HepG2 (cell line): ENCODE measurements around the gene PEX10. TPM values are rescaled to one million over a fixed set of nuclear protein-coding genes. Genes with fewer than 3 reads are reported as not detected.

ENCODE experiments used
- ATAC-seq: fragments of 200-7000 bp; cut with Tn5 transposase; 3 replicates; pipeline ENCODE4 v1.9.1; 2020; ENCODE audit warnings: mild to moderate bottlenecking, moderate library complexity
- BruUV-seq: library from RNA; stranded (reverse); fragments of 400-500 nt; replicated peaks from 2 replicates; lab custom pipeline; 2021; lab: Mats Ljungman, UMichigan
- CTCF ChIA-PET: fragments of 300-600 bp; formaldehyde crosslinking; extraction: SDS; loops from one replicate; lab custom pipeline; 2021; ENCODE audit warnings: low total read pairs, inconsistent platforms, low intra/inter-chr PET ratio; lab: Yijun Ruan, JAX
- POLR2A ChIA-PET: fragments of 350-600 bp; sonication (Branson Sonifier 250); formaldehyde crosslinking; loops from one replicate; lab custom pipeline; 2020; ENCODE audit warnings: antibody characterized with exemption, inconsistent platforms; lab: Yijun Ruan, JAX
- DNase-seq: peaks from one replicate; pipeline ENCODE4 v3.0.0-alpha.2; 2015; ENCODE audit warnings: low spot score
- FAIRE-seq: peaks from 3 replicates; lab custom pipeline; 2011; peaks lifted over from hg19 to GRCh38; lab: Jason Lieb, UNC
- H2AFZ ChIP-seq: one replicate; pipeline ENCODE4 v1.6.1; 2011; ENCODE audit warnings: low read length, inconsistent platforms
- H3K27ac ChIP-seq: fragments of 300-600 bp; 3 replicates; pipeline ENCODE4 v1.8.0; 2011; ENCODE audit warnings: mixed run types, mild to moderate bottlenecking, mixed read lengths, low read length, inconsistent platforms; ENCODE audit not compliant: insufficient read depth; ENCODE audit errors: extremely low read length
- H3K27me3 ChIP-seq, 2 experiments: fragments of 200-600 bp in 1 of 2; 2 replicates in 1 of 2; 3 replicates in 1 of 2; pipeline versions ENCODE4 v1.6.0 to v1.8.0; 2011; ENCODE audit warnings: low read length in 2 of 2, mild to moderate bottlenecking in 2 of 2, moderate library complexity in 2 of 2, inconsistent platforms in 1 of 2; ENCODE audit not compliant: insufficient read depth in 2 of 2, control insufficient read depth in 1 of 2
- H3K36me3 ChIP-seq, 2 experiments: fragments of 200-600 bp in 1 of 2; replicated peaks in 1 of 2; 2 replicates in 1 of 2; 3 replicates in 1 of 2; pipeline versions ENCODE4 v1.5.1 to v1.8.0; 2011; ENCODE audit warnings: low read length in 2 of 2, inconsistent platforms in 1 of 2; ENCODE audit not compliant: insufficient read depth in 2 of 2, control insufficient read depth in 1 of 2
- H3K4me1 ChIP-seq: 2 replicates; pipeline ENCODE4 v1.5.1; 2012; ENCODE audit warnings: low read length, inconsistent platforms; ENCODE audit not compliant: insufficient read depth
- H3K4me2 ChIP-seq: 2 replicates; pipeline ENCODE4 v1.6.0; 2011; ENCODE audit warnings: low read depth, low read length, inconsistent platforms
- H3K4me3 ChIP-seq, 3 experiments: fragments of 200-600 bp in 1 of 3; sonication (generic), shearing (Covaris generic) in 1 of 3; replicated peaks in 1 of 3; 2 replicates each; pipeline ENCODE4 v1.5.1; 2011 to 2016; ENCODE audit warnings: low read length in 3 of 3, inconsistent platforms in 2 of 3, low read depth in 2 of 3, mild to moderate bottlenecking in 2 of 3, control low read depth in 1 of 3, mixed read lengths in 1 of 3; ENCODE audit not compliant: insufficient read depth in 1 of 3
- H3K79me2 ChIP-seq: one replicate; pipeline ENCODE4 v1.6.1; 2011; ENCODE audit warnings: low read length, inconsistent platforms; ENCODE audit not compliant: insufficient read depth
- H3K9ac ChIP-seq: 2 replicates; pipeline ENCODE4 v1.6.0; 2011; ENCODE audit warnings: mild to moderate bottlenecking, low read depth, low read length, inconsistent platforms; ENCODE audit not compliant: insufficient read depth
- H3K9me3 ChIP-seq: 2 replicates; pipeline ENCODE4 v1.5.1; 2012; ENCODE audit warnings: mild to moderate bottlenecking, low read length
- H4K20me1 ChIP-seq: 2 replicates; pipeline ENCODE4 v1.6.0; 2011; ENCODE audit warnings: inconsistent platforms, mild to moderate bottlenecking, low read length, moderate library complexity; ENCODE audit not compliant: insufficient read depth
- ELF1 ChIP-seq: sonication (generic); formaldehyde crosslinking; IDR thresholded peaks from 2 replicates; pipeline ENCODE4 v1.4.0; 2020; ENCODE audit warnings: missing genetic modification reagents
- HHEX ChIP-seq: IDR thresholded peaks from 2 replicates; pipeline ENCODE4 v1.6.1; 2016; ENCODE audit warnings: control low read depth
- JUN ChIP-seq: sonication (generic); formaldehyde crosslinking; IDR thresholded peaks from 2 replicates; pipeline ENCODE4 v1.4.0; 2020; ENCODE audit warnings: mild to moderate bottlenecking, missing genetic modification reagents
- KLF12 ChIP-seq: sonication (generic); formaldehyde crosslinking; IDR thresholded peaks from 2 replicates; pipeline ENCODE4 v1.4.0; 2020; ENCODE audit warnings: missing genetic modification reagents, borderline replicate concordance
- MAFK ChIP-seq, 2 experiments: IDR thresholded peaks in 1 of 2; conservative IDR thresholded peaks in 1 of 2; 2 replicates each; pipeline ENCODE4 v1.6.1; 2011; ENCODE audit warnings: improper control_type of control experiment in 2 of 2, low read length in 2 of 2
- NFIC ChIP-seq: IDR thresholded peaks from 2 replicates; pipeline ENCODE4 v1.6.1; 2012; ENCODE audit warnings: mild to moderate bottlenecking, low read length, inconsistent platforms
- PCBP1 ChIP-seq: fragments of 200-400 bp; formaldehyde crosslinking; IDR thresholded peaks from 2 replicates; pipeline ENCODE4 v1.6.1; 2017; ENCODE audit warnings: mild to moderate bottlenecking, low read depth, low read length, borderline replicate concordance
- RNF2 ChIP-seq: fragments of 450-650 bp; conservative IDR thresholded peaks from 2 replicates; pipeline ENCODE4 v1.6.1; 2016; ENCODE audit warnings: low read depth
- SMC3 ChIP-seq: IDR thresholded peaks from 2 replicates; pipeline ENCODE4 v1.6.1; 2011; ENCODE audit warnings: low read length, improper control_type of control experiment
- SUZ12 ChIP-seq: fragments of 150-350 bp; IDR thresholded peaks from 2 replicates; pipeline ENCODE4 v1.6.1; 2014; ENCODE audit warnings: low read depth, low read length
- ZFAT ChIP-seq: sonication (generic); formaldehyde crosslinking; conservative IDR thresholded peaks from 2 replicates; pipeline ENCODE4 v1.8.1; 2023; ENCODE audit warnings: missing genetic modification reagents, inconsistent platforms
- ZFY ChIP-seq: sonication (generic); formaldehyde crosslinking; IDR thresholded peaks from 2 replicates; pipeline ENCODE4 v1.4.0; 2020; ENCODE audit warnings: missing genetic modification reagents
- ZNF549 ChIP-seq: sonication (generic); formaldehyde crosslinking; IDR thresholded peaks from 2 replicates; pipeline ENCODE4 v1.5.0; 2020; ENCODE audit warnings: missing genetic modification reagents
- ZNF562 ChIP-seq: sonication (generic); formaldehyde crosslinking; IDR thresholded peaks from 2 replicates; pipeline ENCODE4 v1.8.0; 2022; ENCODE audit warnings: missing genetic modification reagents, borderline replicate concordance
- ZNF598 ChIP-seq: sonication (generic); formaldehyde crosslinking; IDR thresholded peaks from 2 replicates; pipeline ENCODE4 v1.5.1; 2020; ENCODE audit warnings: mild to moderate bottlenecking, missing genetic modification reagents, borderline replicate concordance
- ZNF619 ChIP-seq: sonication (generic); formaldehyde crosslinking; IDR thresholded peaks from 2 replicates; pipeline ENCODE4 v1.4.0; 2020; ENCODE audit warnings: mild to moderate bottlenecking, missing genetic modification reagents
- ZNF670 ChIP-seq: sonication (generic); formaldehyde crosslinking; IDR thresholded peaks from 2 replicates; pipeline ENCODE4 v1.8.0; 2022; ENCODE audit warnings: mild to moderate bottlenecking, missing genetic modification reagents, borderline replicate concordance
- WGBS: methylation state at CpG from one replicate; pipeline ENCODE4 v1.1.6; 2017; ENCODE audit warnings: low lambda C conversion rate; 5-methylcytosine and 5-hydroxymethylcytosine counted together
- in situ Hi-C: cut with HindIII; loops from 2 replicates; pipeline ENCODE4 v1.10.0; 2017; ENCODE audit warnings: low pct_unique_long_range_greater_than_20kb; ENCODE audit not compliant: extremely low pct_ligation_motif_present
- intact Hi-C: fragments of 100-400 bp; cut with micrococcal nuclease; formaldehyde crosslinking; loops from one replicate; pipeline ENCODE4 v1.10.0; 2022; ENCODE audit not compliant: unreplicated experiment
- polyA plus RNA-seq, 8 experiments: library from polyadenylated mRNA; depleted of rRNA in 3 of 8; stranded (reverse) in 7 of 8; unstranded in 1 of 8; fragments of >200 nt; fragmentation: Illumina TruSeq in 4 of 8; extraction: Trizol in 4 of 8; gene quantifications; 2 replicates each; pipeline versions ENCODE4 v1.2.1 to v1.2.3, GENCODE V29; 2011 to 2016; ENCODE audit warnings: low read depth in 4 of 8, missing spikeins in 1 of 8, mixed read lengths in 1 of 8; ENCODE audit not compliant: insufficient read depth in 1 of 8
- total RNA-seq, 5 experiments: library from RNA; depleted of rRNA; stranded (reverse); fragments of >200 nt; fragmentation: Illumina TruSeq; extraction: Trizol; gene quantifications; 2 replicates each; pipeline ENCODE4 v1.2.3, GENCODE V29; 2016; ENCODE audit warnings: low read depth in 1 of 5
- TF ChIP-seq, protein P1 (sequence below): sonication (generic); formaldehyde crosslinking; IDR thresholded peaks from 2 replicates; pipeline ENCODE4 v1.5.1; 2020; ENCODE audit warnings: mild to moderate bottlenecking, missing genetic modification reagents, moderate library complexity
- TF ChIP-seq, protein P2 (sequence below): sonication (generic); formaldehyde crosslinking; IDR thresholded peaks from 2 replicates; pipeline ENCODE4 v1.8.0; 2022; ENCODE audit warnings: missing genetic modification reagents, low read depth, mild to moderate bottlenecking, borderline replicate concordance

The PEX10 gene
- total and polyA plus RNA-seq, 2 of the 13 experiments (the other 11 are each of a cell fraction or from before 2014, with no cell fraction given) = 16.1 to 39.6 TPM

DNA sequence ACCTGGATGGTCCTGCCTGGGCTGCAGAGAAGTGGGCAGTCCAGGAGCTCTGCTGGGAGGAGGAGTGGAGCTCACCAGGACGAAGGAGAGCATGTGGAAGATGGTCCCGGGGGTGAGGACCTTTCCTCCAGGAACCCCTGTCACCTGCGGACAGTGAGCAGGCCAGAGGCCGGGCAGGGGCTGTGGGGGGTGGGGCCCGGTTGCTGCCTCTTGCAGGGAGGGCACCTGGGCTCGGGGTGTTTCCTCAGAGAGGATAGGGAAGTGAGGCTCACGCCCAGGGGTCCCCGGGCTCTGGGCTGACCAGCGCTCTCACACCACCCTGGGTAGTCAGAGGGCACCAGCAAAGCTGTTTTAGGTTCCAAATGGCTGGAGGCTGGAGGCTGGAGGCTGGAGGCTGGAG lies 22.7 kb upstream of the PEX10 start:
- intact Hi-C loops = no loop called here
- H3K79me2 ChIP-seq = no peaks in the 10 kb centered on the region
- FAIRE-seq = no peak

DNA sequence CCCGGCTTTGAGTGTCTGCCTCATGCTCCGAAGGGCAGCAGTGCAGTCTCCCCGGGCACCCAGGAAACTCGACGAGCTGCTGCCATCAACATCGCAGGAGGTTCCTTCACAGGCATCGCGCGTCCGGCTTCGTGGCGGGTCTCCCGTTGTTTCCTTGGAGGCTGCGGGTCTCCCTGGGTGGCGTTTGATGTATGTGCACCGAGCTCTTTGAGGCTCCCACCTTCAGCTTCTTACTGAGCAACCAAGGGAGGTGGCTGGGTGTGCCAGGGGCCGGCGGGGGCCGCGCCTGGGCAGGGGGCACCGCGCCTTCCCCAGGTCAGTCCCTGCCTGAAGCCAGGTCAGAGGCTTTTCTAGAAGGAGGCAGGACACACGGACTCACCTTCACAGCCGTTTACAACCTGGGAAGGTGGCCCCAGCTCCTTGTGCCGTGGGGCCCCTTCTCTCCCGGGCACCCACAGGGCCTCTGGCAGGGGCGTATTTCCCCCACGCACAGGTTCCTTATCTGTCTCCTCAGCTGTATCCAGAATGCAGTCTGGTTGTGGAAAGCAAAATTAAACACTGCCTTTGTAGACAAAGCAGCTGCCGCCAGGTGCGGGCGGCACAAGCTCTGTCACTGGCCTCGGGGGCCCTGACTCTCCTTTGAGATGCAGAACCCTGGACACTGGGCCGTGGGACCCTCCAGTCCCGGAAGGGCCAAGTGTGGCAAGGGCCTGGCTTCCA lies 21.7 kb upstream of the PEX10 start:
- intact Hi-C loops = no loop called here
- no peak overlapping the region for H3K27ac ChIP-seq
- H3K4me1 ChIP-seq = no peaks in the 10 kb centered on the region
- no peak for TF ChIP-seq ZFY (CRISPR knock-in tag)
- no peak for TF ChIP-seq ZNF598 (CRISPR knock-in tag)
- no peak for TF ChIP-seq SUZ12
- no peak for TF ChIP-seq ZFAT (CRISPR knock-in tag)
- no peak for TF ChIP-seq HHEX
- TF ChIP-seq, protein P1, sequence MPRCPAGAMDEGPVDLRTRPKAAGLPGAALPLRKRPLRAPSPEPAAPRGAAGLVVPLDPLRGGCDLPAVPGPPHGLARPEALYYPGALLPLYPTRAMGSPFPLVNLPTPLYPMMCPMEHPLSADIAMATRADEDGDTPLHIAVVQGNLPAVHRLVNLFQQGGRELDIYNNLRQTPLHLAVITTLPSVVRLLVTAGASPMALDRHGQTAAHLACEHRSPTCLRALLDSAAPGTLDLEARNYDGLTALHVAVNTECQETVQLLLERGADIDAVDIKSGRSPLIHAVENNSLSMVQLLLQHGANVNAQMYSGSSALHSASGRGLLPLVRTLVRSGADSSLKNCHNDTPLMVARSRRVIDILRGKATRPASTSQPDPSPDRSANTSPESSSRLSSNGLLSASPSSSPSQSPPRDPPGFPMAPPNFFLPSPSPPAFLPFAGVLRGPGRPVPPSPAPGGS (CRISPR knock-in tag) = no peak
- no peak for TF ChIP-seq ELF1 (CRISPR knock-in tag)
- no peak for TF ChIP-seq SMC3
- no peak for TF ChIP-seq RNF2
- no peak for TF ChIP-seq KLF12 (CRISPR knock-in tag)
- no peak for TF ChIP-seq ZNF619 (CRISPR knock-in tag)
- TF ChIP-seq NFIC = no peak
- no peak for TF ChIP-seq ZNF549
- TF ChIP-seq PCBP1 = no peak
- 11% methylated on average over 8 of the region's 34 CpGs for WGBS
- in situ Hi-C loops = no loop called here
- H3K27me3 ChIP-seq = peaks cover 21 to 68% of the 10 kb centered on the region in 2 experiments
- no peak for DNase-seq
- no peak overlapping the region for H3K4me2 ChIP-seq
- peaks cover 3% of the 10 kb centered on the region; the same call in 1 of the 2 replicates for H4K20me1 ChIP-seq
- H3K36me3 ChIP-seq = no peaks in the 10 kb centered on the region
- ChIA-PET CTCF (no interaction called here), POLR2A (no interaction called here)
- H3K9me3 ChIP-seq = peaks cover 12% of the 10 kb centered on the region; the same call in 1 of the 2 replicates
- no peak for FAIRE-seq
- no TSS peak for BruUV-seq
- no peak overlapping the region for H3K4me3 ChIP-seq
- no peaks in the 10 kb centered on the region for H3K79me2 ChIP-seq
- H2AFZ ChIP-seq = no peak overlapping the region
- H3K9ac ChIP-seq = no peak overlapping the region
- ATAC-seq = no peak

More for the DNA sequence above, 22.7 kb upstream of the PEX10 start:
- Histone ChIP-seq H3K36me3 (no peaks in the 10 kb centered on the region), H3K9ac (no peak overlapping the region), H3K4me3 (no peak overlapping the region), H3K27me3 (peaks cover 20 to 73% of the 10 kb centered on the region in 2 experiments), H3K4me2 (no peak overlapping the region), H3K9me3 (peaks cover 2% of the 10 kb centered on the region; the same call in 1 of the 2 replicates), H2AFZ (no peak overlapping the region), H4K20me1 (peaks cover 3% of the 10 kb centered on the region; the same call in 1 of the 2 replicates), H3K27ac (no peak overlapping the region), H3K4me1 (no peaks in the 10 kb centered on the region)
- no TSS peak for BruUV-seq
- no peak for ATAC-seq
- ChIA-PET POLR2A (no interaction called here), CTCF (no interaction called here)
- no peak for DNase-seq
- WGBS = 0% methylated on average over 2 of the region's 9 CpGs
- TF ChIP-seq MAFK (conservative IDR thresholded peaks at IDR 0.05 in 1 of 2, IDR thresholded peaks at IDR 0.05 in 1 of 2; ENCODE audit: low read length in 2 of 2) (no peak), JUN (no peak), ZNF619 (CRISPR knock-in tag) (no peak), ZNF562 (CRISPR knock-in tag) (no peak), ZNF670 (no peak)
- TF ChIP-seq, protein P2, sequence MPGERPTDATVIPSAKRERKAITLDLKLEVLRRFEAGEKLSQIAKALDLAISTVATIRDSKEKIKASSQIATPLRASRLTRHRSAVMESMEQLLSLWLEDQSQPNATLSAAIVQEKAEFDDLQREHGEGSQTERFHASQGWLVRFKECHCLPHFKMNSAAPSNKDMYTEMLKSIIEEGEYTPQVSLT (CRISPR knock-in tag) = no peak
- in situ Hi-C loops = no loop called here
